Colonic mucosa (tissue), 4 donors: ENCODE data around the gene AGAP1. TPM values are rescaled to one million over a fixed set of nuclear protein-coding genes. Genes with fewer than 3 reads are reported as not detected.

Experiments
- DNase-seq: peaks from one replicate; pipeline ENCODE4 v3.0.0-alpha.2; 2020
- H3K27ac ChIP-seq: fragments of 200-600 bp; one replicate; pipeline ENCODE4 v1.8.0; 2021
- H3K27me3 ChIP-seq: fragments of 200-600 bp; one replicate; pipeline ENCODE4 v1.8.0; 2021
- H3K36me3 ChIP-seq: fragments of 200-600 bp; one replicate; pipeline ENCODE4 v1.8.0; 2021
- H3K4me1 ChIP-seq: fragments of 200-600 bp; one replicate; pipeline ENCODE4 v1.8.0; 2021; ENCODE audit warnings: mild to moderate bottlenecking
- H3K4me3 ChIP-seq: fragments of 200-600 bp; one replicate; pipeline ENCODE4 v1.8.0; 2021
- H3K9ac ChIP-seq, 2 donors: one replicate each; pipeline ENCODE4 v1.7.0; 2013; ENCODE audit warnings: control low read depth in 2 of 2, low read depth in 2 of 2, low read length in 2 of 2
- H3K9me3 ChIP-seq: fragments of 200-600 bp; one replicate; pipeline ENCODE4 v1.8.0; 2021
- intact Hi-C: fragments of 100-400 bp; cut with DNase I; formaldehyde crosslinking; loops from one replicate; pipeline ENCODE4 v1.14.1; 2022
- total RNA-seq, 2 donors: library from RNA; stranded (reverse); fragmentation: NEBNext Ultra II Directional in 1 of 2; extraction: Animal tissue kit (Norgen Biotek cat#: 25700) in 1 of 2; gene quantifications; one replicate each; pipeline ENCODE4 v1.2.1, GENCODE V29; 2021
- TF ChIP-seq, protein P1 (sequence below): fragments of 200-600 bp; IDR thresholded peaks from one replicate; pipeline ENCODE4 v1.8.0; 2022; ENCODE audit warnings: antibody characterized with exemption, mild to moderate bottlenecking
- donor health status: healthy.
- donor health status: DM: no; HTN: no; CAD: no.
- donor health status: DM: no; HTN: no; CAD: no.

Gene AGAP1
- total RNA-seq, 2 donors from 2014 or later, result 62.1 to 62.9 TPM

GRCh38 chr2:235951982-235952381 lies 458.1 kb downstream of the AGAP1 start:
- Histone ChIP-seq H3K9ac (no peak overlapping the region), H3K9me3 (no peaks in the 10 kb centered on the region), H3K27ac (no peak overlapping the region), H3K36me3 (no peaks in the 10 kb centered on the region), H3K4me1 (no peaks in the 10 kb centered on the region), H3K27me3 (no peaks in the 10 kb centered on the region), H3K4me3 (no peak overlapping the region)
- DNase-seq, result no peak
- TF ChIP-seq, protein P1, sequence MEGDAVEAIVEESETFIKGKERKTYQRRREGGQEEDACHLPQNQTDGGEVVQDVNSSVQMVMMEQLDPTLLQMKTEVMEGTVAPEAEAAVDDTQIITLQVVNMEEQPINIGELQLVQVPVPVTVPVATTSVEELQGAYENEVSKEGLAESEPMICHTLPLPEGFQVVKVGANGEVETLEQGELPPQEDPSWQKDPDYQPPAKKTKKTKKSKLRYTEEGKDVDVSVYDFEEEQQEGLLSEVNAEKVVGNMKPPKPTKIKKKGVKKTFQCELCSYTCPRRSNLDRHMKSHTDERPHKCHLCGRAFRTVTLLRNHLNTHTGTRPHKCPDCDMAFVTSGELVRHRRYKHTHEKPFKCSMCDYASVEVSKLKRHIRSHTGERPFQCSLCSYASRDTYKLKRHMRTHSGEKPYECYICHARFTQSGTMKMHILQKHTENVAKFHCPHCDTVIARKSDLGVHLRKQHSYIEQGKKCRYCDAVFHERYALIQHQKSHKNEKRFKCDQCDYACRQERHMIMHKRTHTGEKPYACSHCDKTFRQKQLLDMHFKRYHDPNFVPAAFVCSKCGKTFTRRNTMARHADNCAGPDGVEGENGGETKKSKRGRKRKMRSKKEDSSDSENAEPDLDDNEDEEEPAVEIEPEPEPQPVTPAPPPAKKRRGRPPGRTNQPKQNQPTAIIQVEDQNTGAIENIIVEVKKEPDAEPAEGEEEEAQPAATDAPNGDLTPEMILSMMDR, result no peak
- intact Hi-C loops, result no loop called here

DNA sequence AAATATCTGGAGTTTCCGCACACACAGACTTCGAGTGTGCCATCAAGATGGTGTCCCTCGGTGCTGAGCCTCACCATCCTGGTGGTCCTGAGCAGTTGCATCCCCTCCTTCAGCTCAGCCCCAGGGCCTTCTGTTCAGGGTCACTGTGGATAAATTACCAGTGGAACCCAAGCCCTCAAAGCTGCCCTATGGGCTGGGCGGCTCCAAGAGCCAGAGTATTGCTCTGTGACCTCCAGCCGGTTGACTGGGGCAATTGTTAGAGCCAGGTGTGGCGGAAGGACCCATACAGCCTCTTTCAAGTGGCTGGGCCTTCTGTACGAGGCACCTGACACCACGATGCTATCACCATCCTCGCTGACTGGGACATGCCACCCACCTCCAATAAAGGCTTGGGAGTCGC lies 458.9 kb downstream of the AGAP1 start:
- H3K36me3 ChIP-seq, result no peaks in the 10 kb centered on the region
- no peak overlapping the region for H3K27ac ChIP-seq
- TF ChIP-seq, protein P1, result no peak
- H3K4me1 ChIP-seq, result no peaks in the 10 kb centered on the region
- H3K9ac ChIP-seq, result no peak overlapping the region
- intact Hi-C loops, result no loop called here
- H3K27me3 ChIP-seq, result no peaks in the 10 kb centered on the region
- no peaks in the 10 kb centered on the region for H3K9me3 ChIP-seq
- H3K4me3 ChIP-seq, result no peak overlapping the region
- no peak for DNase-seq

GRCh38 chr2:235954281-235954680 lies 460.4 kb downstream of the AGAP1 start:
- TF ChIP-seq, protein P1, result no peak
- intact Hi-C loops, result no loop called here
- H3K9me3 ChIP-seq, result no peaks in the 10 kb centered on the region
- H3K27ac ChIP-seq, result no peak overlapping the region
- H3K36me3 ChIP-seq, result no peaks in the 10 kb centered on the region
- no peaks in the 10 kb centered on the region for H3K27me3 ChIP-seq
- DNase-seq, result no peak
- H3K4me3 ChIP-seq, result no peak overlapping the region
- H3K4me1 ChIP-seq, result no peaks in the 10 kb centered on the region
- no peak overlapping the region for H3K9ac ChIP-seq

- Histone ChIP-seq H3K4me1 (no peaks in the 10 kb centered on the region), H3K9me3 (no peaks in the 10 kb centered on the region), H3K4me3 (no peak overlapping the region), H3K9ac (no peak overlapping the region), H3K27me3 (no peaks in the 10 kb centered on the region), H3K36me3 (no peaks in the 10 kb centered on the region), H3K27ac (no peak overlapping the region)
- no peak for DNase-seq
- TF ChIP-seq, protein P1, result no peak
- intact Hi-C loops, result no loop called here
These were observed 461.1 kb downstream of the AGAP1 start for GRCh38 chr2:235954888-235955480.

- no peak overlapping the region for H3K4me3 ChIP-seq
- H3K27me3 ChIP-seq, result no peaks in the 10 kb centered on the region
- no peaks in the 10 kb centered on the region for H3K4me1 ChIP-seq
- no peak for DNase-seq
- TF ChIP-seq, protein P1, result no peak
- H3K9me3 ChIP-seq, result no peaks in the 10 kb centered on the region
- no peaks in the 10 kb centered on the region for H3K36me3 ChIP-seq
- intact Hi-C loops, result no loop called here
- H3K27ac ChIP-seq, result no peak overlapping the region
- no peak overlapping the region for H3K9ac ChIP-seq
These were observed 461.8 kb downstream of the AGAP1 start for GRCh38 chr2:235955664-235956063.
